NCI-H774 (cell line): ENCODE data around the gene BOLL.
"Not testable (repeated sequence)": the region's sequence is repeated elsewhere in the genome, so short reads cannot be mapped to it uniquely, and the experiment has no call there.

Experiments
- DNase-seq: peaks from one replicate; lab custom pipeline; 2025; lab: John Stamatoyannopoulos, UW

The BOLL gene

DNA sequence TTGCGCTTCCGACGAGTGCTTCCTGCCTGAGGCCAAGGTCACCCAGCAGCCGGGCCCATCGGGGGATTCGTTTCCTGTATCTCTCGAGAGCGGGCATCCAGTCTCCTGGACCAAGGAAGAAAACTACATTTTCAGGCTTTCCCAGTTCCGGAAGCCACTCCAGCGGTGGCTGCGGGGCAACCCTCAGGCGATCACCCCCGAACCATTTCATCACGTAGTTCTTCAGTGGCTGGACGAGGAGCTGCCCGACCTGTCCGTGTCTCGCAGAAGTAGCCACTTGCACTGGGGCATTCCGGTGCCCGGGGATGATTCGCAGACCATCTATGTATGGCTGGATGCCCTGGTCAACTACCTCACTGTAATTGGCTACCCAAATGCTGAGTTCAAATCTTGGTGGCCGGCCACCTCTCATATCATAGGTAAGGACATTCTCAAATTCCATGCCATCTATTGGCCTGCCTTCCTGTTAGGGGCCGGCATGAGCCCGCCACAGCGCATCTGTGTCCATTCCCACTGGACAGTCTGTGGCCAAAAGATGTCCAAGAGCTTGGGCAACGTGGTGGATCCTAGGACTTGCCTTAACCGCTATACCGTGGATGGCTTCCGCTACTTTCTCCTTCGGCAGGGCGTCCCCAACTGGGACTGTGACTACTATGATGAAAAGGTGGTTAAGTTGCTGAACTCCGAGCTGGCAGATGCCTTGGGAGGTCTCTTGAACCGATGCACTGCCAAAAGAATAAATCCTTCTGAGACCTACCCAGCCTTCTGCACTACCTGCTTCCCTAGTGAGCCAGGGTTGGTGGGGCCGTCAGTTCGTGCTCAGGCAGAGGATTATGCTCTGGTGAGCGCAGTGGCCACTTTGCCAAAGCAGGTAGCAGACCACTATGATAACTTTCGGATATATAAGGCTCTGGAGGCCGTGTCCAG lies 78.9 kb downstream of the BOLL start:
- DNase-seq, result no peak

GRCh38 chr2:197705121-197705911 lies 79.8 kb downstream of the BOLL start, which contains the start of gene MARS2:
MARS2 (plus strand) TSS chr2:197705369; CDS start chr2:197705406, 37 bp downstream.
- DNase-seq, result peak; percentile 87

- DNase-seq, result no peak
Measured at GRCh38 chr2:197704434-197705120, 80.5 kb downstream of the BOLL start.

- DNase-seq, result no peak
Measured at GRCh38 chr2:197700960-197701359, 84.2 kb downstream of the BOLL start.

DNA sequence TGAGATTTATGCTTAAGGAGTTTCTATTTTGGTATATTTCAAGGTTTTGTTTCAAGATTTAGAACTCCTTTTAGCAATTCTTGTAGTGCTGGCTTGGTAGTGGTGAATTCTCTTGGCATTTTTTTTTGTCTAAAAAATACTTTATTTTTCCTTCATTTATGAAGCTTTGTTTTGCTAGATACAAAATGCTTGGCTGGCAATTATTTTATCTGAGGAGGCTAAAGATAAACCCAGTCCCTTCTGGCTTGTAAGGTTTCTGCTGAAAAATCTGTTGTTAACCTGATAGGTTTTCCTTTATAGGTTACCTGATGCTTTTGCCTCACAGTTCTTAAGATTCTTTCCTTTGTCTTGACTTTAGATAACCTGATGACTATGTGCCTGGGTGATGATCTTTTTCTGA lies 85.4 kb downstream of the BOLL start:
- DNase-seq, result not testable (repeated sequence)

GRCh38 chr2:197696571-197696970 lies 88.5 kb downstream of the BOLL start:
- not testable (repeated sequence) for DNase-seq

DNA sequence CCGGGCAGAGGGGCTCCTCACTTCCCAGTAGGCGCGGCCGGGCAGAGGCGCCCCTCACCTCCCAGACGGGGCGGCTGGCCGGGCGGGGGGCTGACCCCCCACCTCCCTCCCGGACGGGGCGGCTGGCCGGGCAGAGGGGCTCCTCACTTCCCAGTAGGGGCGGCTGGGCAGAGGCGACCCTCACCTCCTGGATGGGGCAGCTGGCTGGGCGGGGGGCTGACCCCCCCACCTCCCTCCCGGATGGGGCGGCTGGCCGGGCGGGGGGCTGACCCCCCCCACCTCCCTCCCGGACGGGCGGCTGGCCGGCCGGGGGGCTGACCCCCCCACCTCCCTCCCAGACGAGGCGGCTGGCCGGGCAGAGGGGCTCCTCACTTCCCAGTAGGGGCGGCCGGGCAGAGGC lies 89.1 kb downstream of the BOLL start:
- not testable (repeated sequence) for DNase-seq

GRCh38 chr2:197695206-197695605 lies 89.9 kb downstream of the BOLL start:
- not testable (repeated sequence) for DNase-seq

DNA sequence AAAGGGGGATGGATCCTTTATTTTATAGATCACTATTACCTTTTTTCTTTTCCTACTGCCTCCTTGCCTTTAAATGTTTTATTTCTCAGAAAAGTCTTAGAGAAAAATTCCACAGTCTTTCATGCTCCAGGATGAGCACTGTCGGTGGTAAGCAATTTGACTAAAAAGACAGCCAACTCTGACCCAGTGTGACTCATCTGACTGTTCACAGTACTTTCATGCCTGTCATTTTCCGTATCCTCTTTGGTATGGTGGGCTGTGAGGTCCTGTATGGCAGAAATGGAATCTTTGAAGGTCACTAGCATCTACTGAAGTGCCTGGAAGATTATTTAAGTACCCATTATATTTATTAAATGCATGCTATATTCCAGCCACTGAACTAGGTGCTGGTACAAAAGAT lies 107.6 kb downstream of the BOLL start:
- no peak for DNase-seq

DNA sequence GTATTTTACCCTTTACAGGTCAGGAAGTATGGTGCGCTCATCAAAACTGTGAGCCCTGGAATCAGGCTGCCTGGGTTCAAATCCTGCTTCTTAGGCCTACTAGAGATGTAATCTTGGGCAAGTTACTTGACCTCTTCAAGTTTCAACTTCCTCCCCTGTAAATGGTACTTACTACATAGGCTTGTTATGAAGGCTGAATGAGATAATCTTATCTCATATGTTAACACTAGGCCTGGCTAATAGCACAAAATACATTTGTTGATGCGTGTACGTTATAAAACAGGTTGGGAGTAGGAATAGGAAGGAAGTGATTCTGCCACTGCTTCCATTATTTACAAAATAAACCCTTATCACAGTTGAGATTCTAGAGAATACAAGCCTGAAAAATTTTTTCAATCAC lies 108.1 kb downstream of the BOLL start:
- no peak for DNase-seq
